CD4-positive, alpha-beta T cell treated with Interleukin-12 subunit alpha and Interleukin-12 subunit beta, for 1 hour (primary cell): ENCODE measurements around the gene ASTN2.

Experiments used
- DNase-seq: peaks from one replicate; pipeline ENCODE4 v3.0.0-alpha.2; 2020

ASTN2 gene

GRCh38 chr9:116644091-116644688 lies 770.7 kb downstream of the ASTN2 start:
- DNase-seq = no peak

- DNase-seq = no peak
Observed at GRCh38 chr9:116643691-116644090, 771.2 kb downstream of the ASTN2 start.

GRCh38 chr9:116641292-116642059 lies 773.4 kb downstream of the ASTN2 start:
- DNase-seq = no peak

- no peak for DNase-seq
Observed at GRCh38 chr9:116639251-116639741, 775.6 kb downstream of the ASTN2 start.

GRCh38 chr9:116635908-116636307 lies 778.9 kb downstream of the ASTN2 start:
- DNase-seq = no peak

- DNase-seq = no peak
Observed at GRCh38 chr9:116632990-116633838, 781.6 kb downstream of the ASTN2 start.

GRCh38 chr9:116629634-116630033 lies 785.2 kb downstream of the ASTN2 start:
- no peak for DNase-seq

- DNase-seq = no peak
Observed at GRCh38 chr9:116628716-116629115, 786.1 kb downstream of the ASTN2 start.

- no peak for DNase-seq
Observed at GRCh38 chr9:116627433-116627832, 787.4 kb downstream of the ASTN2 start.

GRCh38 chr9:116626762-116627161 lies 788.1 kb downstream of the ASTN2 start:
- no peak for DNase-seq

- DNase-seq = no peak
Observed at GRCh38 chr9:116623715-116624114, 791.1 kb downstream of the ASTN2 start.

GRCh38 chr9:116617389-116617788 lies 797.5 kb downstream of the ASTN2 start:
- no peak for DNase-seq

- no peak for DNase-seq
Observed at GRCh38 chr9:116616304-116616914, 798.4 kb downstream of the ASTN2 start.

- no peak for DNase-seq
Observed at GRCh38 chr9:116608064-116608463, 806.8 kb downstream of the ASTN2 start.

GRCh38 chr9:116605904-116606341 lies 808.9 kb downstream of the ASTN2 start:
- no peak for DNase-seq

- no peak for DNase-seq
Observed at GRCh38 chr9:116605060-116605459, 809.8 kb downstream of the ASTN2 start.

- DNase-seq = no peak
Observed at GRCh38 chr9:116604251-116604650, 810.6 kb downstream of the ASTN2 start.

- DNase-seq = no peak
Observed at GRCh38 chr9:116599342-116599884, 815.4 kb downstream of the ASTN2 start.

- no peak for DNase-seq
Observed at GRCh38 chr9:116596646-116597045, 818.2 kb downstream of the ASTN2 start.

- no peak for DNase-seq
Observed at GRCh38 chr9:116594547-116594946, 820.3 kb downstream of the ASTN2 start.

- DNase-seq = no peak
Observed at GRCh38 chr9:116592970-116593369, 821.9 kb downstream of the ASTN2 start.
